Pons (tissue), 1 donor: ENCODE measurements around the gene NCKAP1.
A peak's percentile ranks its signal among the peaks of the same experiment; 100 is the strongest.
"Not testable (repeated sequence)": the region's sequence is repeated elsewhere in the genome, so short reads cannot be mapped to it uniquely, and the experiment has no call there.

Experiments used
- DNase-seq: peaks from one replicate; pipeline ENCODE4 v3.0.0-alpha.2; 2016; ENCODE audit warnings: low spot score

NCKAP1 gene

DNA sequence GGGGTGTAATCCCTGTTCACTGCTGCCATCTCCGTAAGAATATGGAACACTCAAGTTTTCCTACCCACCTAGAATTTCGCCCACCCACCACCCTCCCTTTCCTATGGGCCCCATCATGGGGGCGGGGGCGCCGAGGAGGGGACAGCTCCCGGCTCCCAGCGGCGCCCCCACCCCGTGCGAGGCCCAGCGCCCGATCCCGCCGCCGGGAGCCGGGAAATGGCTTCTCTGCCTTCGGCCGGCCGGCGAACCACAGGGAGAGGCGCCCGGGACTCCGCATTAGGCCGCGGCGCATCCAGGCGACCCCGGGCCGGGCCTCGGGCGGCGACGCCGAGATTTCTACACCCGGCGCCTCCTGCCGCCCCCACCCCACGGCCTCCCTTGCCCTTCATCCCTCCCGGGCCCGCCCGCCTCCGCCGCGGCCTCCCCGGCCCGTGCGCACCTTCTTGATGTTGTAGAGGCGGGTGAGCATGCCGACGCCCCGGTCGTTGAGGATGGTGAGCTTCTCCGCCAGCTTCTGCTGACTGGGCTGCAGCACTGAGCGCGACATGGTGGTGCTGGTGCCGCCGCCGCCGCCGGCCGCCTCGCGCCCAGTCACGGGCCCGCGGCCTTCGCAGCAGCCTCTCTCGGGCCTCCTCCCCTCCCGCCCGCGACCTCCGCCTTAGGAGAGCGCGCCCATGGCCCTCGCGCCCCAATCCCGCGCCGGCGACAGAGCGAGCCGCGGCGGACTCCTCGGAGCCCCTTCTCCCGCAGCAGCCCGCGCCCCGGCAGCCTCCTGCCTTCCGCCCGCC is 510 bp downstream of the NCKAP1 start:
- peak; percentile 32 for DNase-seq

- DNase-seq: no peak
Measured at GRCh38 chr2:183037074-183037552, 1.1 kb downstream of the NCKAP1 start.

DNA sequence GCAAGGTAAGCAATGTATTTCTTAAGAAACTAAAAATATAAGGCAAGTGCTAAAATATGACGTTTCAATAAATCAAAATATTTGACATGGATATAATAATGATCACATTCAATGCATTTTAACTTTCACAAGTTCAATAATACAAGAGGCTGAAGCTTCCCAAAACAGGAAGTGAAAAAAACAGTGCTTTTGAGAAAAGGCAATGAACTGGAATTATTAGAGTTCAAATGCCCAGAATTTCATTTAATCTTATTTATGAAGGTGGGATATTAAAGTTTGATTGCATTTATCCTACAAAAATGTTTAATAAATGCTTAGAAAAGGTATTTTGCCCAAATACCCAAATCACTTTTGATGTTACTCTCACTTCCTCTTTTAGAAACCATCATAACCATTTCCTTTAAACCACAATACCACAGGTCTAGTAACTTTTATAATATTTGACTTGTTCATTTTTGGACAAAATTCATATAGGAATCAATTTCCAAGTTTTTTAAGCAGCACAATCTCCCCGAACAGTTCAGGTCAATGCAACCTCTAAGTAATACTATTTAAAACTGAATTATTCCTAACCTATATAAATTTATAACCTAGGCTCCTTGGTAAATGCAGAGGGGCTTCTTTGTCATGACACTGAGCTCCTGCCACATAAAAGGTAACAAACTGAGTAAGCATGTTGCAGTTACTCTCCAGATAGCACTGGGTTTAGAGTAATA is 2.1 kb downstream of the NCKAP1 start:
- no peak for DNase-seq

DNA sequence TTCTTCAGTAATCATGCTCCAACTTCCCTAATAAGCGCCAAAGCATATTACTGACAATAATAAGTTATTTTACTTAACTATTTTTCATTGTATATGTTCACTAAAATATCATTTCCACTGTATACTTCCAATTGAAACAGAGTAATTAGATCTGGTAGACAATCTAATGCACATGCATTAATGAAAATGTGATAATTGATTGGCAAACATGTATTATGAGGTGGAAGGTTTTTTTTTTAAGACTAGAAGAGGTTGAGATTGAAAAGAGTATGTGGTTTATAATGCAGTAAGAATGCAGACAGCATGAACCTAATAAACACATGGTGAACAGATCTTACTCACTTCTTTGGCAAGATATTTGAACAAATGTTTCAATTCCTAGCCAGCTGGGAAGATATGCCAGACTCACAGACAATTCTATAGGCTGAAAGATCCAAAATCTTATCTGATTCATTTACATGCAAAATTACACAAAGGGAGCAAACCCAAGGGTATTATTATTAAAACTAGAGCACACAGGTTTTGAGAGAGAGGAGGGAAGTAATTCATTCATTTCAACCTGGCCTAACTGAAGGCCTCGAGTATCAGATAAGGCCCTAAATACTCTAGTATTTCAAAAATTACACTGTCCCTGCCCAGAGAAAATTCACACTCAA is 2.8 kb downstream of the NCKAP1 start:
- no peak for DNase-seq

GRCh38 chr2:183034806-183035205 is 3.5 kb downstream of the NCKAP1 start:
- no peak for DNase-seq

DNA sequence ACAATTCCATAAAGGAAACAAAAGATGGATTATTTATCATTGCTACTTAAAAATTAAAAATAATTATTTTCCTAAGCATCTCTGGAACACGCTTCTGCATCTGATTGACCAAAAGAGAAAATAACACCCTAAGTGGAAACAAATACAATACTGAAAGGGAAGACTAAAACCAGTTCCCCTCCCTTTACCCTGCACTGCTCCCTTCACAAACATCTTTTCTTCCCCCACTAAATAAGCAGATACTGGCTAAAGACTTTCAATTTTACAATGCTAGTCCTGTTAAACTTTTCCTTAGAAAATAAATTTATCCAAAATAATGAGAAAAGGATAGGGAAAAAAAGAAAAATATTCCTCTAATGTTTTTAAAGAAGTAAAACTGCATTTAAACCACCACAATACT is 4.3 kb downstream of the NCKAP1 start:
- DNase-seq: no peak

DNA sequence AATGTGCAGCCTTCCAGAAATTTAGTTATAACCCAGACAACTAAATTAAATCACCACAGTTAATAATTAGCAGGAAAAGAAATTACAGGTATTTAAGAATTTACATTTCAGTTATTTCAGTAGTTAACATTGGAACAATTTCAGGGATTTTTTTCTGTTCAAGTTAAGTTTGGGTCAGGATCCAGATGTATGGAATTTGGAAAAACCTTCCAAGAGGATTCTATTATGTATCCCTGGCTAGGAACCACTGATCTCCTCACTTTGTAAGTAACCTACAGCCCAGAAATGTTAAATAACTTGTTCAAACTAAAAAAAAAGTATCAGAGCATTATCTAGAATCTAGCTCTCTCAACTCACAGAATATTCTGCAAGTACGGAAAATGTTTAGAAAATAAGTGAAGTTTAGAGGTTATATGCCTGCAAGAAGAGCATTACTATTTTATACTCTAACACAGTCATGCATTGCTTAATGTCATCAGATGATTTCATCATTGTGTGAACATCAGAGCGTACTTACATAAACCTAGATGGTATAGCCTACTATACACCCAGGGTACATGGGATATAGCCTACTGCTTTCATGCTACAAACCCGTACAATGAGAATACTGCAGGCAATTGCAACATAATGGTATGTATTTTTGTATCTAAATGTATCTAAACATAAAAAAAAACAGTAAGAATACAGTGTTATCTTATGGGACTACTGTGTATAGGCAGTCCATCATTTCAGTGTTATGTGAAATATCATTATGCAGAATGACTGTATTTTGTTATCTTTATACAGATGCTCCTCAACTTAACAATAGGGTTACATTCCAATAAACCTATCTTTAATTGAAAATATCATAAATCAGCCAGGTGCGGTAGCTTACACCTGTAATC is 6.1 kb downstream of the NCKAP1 start:
- DNase-seq: no peak

- no peak for DNase-seq
Measured at GRCh38 chr2:183029219-183029618, 9.0 kb downstream of the NCKAP1 start.

GRCh38 chr2:183028108-183028507 is 10.1 kb downstream of the NCKAP1 start:
- DNase-seq: no peak

DNA sequence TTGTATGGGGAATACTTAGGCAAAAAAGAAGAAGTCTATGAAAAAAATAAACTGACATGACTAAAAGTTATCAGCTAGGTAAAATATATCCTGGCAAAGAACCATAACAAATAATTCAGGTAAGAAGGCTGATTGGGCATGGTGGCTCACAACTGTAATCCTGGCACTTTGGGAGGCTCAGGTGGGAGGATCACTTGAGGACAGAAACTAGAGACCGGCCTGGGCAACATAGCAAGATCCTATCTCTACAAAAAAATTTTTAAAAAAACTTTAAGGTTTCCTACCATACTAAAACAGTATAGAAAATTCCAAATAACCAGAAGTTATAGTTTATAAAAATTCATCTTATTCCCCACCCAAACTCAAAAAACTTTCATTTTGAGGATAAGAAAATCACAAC is 10.8 kb downstream of the NCKAP1 start:
- DNase-seq: no peak

DNA sequence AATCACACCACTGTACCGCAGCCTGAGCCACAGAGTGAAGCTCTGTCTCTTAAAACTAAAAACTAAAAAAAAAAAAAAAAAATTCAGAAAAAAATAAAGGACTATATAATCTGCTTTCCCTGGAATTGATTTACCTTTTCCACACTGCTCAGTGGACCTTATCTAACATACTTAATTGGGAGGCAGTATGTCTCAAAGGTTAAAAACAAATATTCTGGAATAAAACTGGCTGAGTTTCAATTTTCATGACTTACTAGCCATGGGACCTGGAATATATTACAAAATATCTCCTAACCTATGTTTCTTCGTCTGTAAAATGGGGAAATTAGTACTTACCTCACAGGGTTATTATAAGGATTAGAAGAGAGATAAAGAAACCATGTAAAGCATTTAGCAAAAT is 11.8 kb downstream of the NCKAP1 start:
- no peak for DNase-seq

DNA sequence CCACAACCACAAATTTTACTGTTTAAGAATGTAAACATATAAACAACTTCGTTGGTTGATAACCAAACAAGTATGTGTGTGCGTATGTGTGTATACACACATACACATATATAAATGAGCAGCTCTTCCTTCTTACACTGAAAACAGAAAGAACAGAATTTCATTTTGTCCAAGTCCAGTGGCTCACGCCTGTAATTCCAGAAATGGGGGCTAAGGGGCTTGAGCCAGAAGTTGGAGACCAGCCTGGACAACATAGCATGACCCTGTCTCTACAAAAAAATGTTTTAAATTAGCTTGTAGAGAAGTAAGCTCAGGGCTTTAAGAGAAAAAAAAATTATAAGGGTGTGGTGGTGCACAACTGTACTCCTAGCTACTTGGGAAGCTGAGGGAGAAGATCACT is 12.3 kb downstream of the NCKAP1 start:
- DNase-seq: no peak

GRCh38 chr2:183024339-183025095 is 13.7 kb downstream of the NCKAP1 start:
- DNase-seq: no peak

DNA sequence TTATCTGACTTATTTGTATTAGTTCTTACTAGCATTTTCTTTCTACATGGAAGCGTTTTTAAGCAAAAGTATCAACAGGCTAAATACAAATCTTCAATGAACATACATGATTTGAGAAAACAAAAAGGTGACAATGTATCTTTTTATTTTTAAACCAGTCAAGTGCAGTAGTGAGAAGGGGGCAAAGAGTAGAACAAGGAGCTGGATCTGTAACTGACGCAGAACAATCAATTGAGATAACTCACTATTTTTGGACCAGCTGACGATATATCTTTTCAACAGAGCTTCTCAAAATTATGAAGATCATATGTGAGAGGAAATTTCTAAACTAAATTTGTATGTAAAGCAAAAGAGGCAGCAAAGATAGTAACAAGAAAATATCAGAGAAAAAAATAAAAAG is 15.5 kb downstream of the NCKAP1 start:
- DNase-seq: no peak

DNA sequence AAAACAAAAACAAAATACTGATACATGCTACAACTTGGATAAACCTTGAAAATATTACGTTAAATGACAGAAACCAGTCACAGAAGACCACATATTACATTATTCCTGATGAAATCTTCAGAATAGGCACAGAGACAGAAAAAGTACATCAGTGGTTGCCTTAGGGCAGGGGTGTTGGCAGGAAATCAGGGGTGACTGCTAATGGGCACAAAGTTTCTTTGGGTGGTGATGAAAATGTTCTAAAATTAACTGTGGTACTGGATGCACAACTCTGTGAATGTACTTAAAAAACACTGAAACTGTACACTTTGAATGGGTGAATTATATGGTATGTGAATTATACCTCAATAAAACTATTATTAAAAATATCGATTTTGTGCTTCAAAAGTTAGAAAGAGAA is 16.6 kb downstream of the NCKAP1 start:
- no peak for DNase-seq

DNA sequence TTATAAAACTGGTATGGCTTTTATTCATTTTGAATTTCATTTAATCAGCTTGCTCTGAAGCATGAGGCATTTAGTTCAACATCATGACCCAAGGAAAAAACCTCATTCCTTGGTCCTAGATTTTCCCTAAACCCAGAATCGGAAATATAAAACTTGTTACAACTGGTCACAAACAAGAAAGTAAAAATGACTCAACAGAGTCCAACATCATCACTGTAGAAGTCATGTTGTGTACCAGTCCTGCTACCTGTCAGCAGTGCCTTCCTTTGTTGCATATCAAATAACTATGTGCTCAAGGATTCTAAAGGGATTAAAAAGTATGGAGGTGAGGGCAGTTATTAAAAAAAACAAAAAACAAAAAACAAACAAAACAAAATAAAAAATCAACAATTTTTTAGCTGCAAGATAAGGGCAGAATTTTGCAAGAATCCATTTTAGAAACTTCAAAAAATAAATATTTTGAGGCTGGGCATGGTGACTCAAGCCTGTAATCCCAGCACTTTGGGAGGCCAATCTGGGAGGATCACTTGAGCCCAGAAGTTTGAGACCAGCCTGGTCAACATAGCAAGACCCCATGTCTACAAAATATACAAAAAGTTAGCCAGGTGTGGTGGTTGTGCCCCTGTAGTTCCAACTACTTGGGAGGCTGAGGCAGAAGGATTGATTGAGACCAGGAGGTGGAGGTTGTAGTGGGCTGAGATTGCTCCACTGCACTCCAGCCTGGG is 18.4 kb downstream of the NCKAP1 start:
- DNase-seq: no peak

DNA sequence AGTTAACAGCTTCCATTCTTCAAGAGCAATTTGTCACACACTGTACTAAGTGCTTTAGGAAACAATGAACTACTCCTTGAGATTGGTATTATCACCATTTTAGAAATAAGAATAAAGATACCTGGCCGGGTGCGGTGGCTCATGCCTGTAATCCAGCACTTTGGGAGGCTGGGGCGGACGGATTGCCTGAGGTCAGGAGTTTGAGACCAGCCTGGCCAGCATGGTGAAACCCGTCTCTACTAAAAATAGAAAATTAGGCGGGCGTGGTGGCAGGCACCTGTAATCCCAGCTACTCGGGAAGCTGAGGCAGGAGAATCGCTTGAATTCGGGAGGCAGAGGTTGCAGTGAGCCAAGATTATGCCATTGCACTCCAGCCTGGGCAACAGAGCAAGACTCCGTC is 20.4 kb downstream of the NCKAP1 start:
- DNase-seq: not testable (repeated sequence)

- DNase-seq: no peak
Measured at GRCh38 chr2:183014005-183014404, 24.3 kb downstream of the NCKAP1 start.

DNA sequence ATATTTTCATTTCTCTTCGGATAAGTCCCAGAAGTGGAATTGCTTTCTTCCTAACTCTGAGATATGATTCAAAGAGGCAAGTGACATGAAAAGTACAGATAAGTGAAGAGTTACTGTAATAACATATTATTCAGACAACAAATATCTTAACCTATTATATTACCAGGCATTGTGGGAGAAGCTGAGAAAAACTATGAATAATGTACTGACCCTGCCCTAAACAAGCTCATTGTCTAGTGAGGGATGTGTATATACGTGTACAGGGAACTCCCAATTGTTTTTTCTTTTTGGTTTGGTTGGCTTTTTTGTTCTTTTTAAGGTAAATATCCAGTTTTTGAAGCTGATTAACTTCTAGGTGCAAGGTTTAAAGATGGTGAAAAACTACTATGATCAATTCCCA is 26.5 kb downstream of the NCKAP1 start:
- no peak for DNase-seq

- DNase-seq: no peak
Measured at GRCh38 chr2:183010112-183010511, 28.1 kb downstream of the NCKAP1 start.
